Stimulated activated CD4-positive, alpha-beta T cell treated with anti-CD3 and anti-CD28 coated beads, Interleukin-15, amount 100 ng/mL, for 48 hours (primary cell): Measurements from ENCODE around the gene ASS1.
"Not testable (repeated sequence)": the region's sequence is repeated elsewhere in the genome, so short reads cannot be mapped to it uniquely, and the experiment has no call there.

Experiments
- DNase-seq, 2 donors: peaks; one replicate each; pipeline ENCODE4 v3.0.0-alpha.2; 2020; ENCODE audit warnings: low read depth in 2 of 2

The ASS1 gene

DNA sequence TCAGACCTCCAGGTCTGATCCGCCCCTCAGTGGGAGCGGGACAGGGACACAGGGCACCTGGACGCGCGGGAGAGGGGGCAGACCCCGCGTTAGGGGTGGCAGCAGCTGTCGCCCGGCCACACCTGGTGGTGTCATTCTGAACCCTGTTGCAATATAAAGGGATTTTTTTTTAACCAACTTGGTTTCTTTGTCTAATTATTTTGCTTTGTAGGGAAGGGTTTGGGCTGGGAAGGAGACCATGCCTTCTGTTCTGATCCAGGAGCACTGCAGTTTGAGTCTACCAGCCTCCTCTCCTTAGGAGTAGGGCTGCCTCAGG lies 10.9 kb upstream of the ASS1 start:
- no peak for DNase-seq

- not testable (repeated sequence) for DNase-seq
Measured at GRCh38 chr9:130434656-130435055, 10.1 kb upstream of the ASS1 start.

GRCh38 chr9:130437011-130437789 lies 7.6 kb upstream of the ASS1 start:
- DNase-seq: no peak

GRCh38 chr9:130438382-130438981 lies 6.3 kb upstream of the ASS1 start:
- DNase-seq: no peak

- DNase-seq: no peak
Measured at GRCh38 chr9:130441031-130441430, 3.7 kb upstream of the ASS1 start.

GRCh38 chr9:130442746-130443455 lies 1.9 kb upstream of the ASS1 start:
- DNase-seq: no peak

GRCh38 chr9:130443456-130443801 lies 1.3 kb upstream of the ASS1 start:
- no peak for DNase-seq

DNA sequence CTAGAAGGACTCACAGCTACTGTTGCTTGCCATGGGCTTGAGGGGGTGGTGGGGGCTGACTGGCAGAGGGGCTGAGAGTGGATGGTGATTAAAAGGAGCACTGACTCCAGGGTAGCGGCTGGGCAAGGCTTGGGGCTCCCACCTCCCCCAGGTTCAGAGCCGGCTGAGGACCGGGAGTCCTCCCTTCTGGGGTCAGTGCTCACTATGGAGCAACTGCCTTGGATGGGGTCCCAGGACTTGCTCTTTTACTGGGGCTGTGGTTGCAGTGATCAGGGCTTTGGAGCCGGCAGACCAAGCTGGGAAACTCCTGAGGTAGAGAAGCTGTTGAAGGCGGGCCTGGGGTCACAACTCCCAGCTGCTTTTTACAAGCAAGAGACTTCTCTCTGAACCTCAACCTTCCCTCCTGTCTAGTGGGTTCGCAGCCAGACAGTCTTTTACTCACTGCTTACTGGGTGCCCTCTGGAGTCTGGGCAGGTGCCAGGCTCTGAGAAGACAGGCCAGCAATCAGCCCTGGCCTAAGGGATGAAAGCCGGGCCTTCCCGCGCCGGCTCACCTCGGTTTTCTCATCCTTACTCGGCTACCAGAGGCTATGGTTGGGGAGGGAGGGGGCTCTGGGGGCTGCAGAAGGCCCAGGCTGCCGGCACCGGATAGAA lies 795 bp upstream of the ASS1 start:
- no peak for DNase-seq

DNA sequence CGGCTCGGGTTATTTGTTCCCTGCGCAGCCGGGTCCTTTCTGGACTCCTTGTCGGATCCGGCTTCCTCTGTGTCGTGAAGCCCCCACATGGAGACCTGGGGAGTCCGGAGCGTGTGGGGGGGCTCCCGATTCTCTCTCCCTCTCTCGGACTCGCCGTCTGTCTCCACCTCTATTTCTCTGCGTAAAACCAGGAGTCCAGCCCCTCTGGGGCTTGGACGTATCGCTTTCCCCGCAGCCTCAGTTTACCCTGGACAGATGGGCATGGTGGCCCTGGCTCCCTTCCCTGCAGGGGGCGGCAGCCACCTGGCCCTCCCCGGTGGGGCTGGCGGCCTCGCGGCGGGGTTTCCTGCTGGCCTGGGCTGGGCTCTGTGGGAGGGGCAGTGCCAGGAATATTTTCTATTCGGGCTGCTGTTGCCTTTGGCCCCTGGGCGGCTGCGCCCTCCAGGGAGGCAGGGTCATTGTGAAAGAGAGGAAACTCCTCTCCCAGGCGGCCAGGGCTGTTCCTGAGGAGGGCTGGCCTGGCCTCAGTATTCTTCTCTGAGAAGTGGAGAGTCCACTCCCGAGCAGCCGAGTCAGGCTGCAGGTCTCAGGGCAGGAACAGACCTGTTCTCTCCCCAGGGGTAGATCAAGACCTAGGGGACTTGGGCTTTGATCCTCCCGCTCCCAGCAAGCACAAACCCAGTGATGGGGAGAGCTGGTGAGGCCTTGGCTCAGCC lies 665 bp downstream of the ASS1 start:
- no peak for DNase-seq

GRCh38 chr9:130446101-130446861 lies 1.5 kb downstream of the ASS1 start:
- no peak for DNase-seq

GRCh38 chr9:130447193-130447816 lies 2.5 kb downstream of the ASS1 start:
- DNase-seq: no peak

DNA sequence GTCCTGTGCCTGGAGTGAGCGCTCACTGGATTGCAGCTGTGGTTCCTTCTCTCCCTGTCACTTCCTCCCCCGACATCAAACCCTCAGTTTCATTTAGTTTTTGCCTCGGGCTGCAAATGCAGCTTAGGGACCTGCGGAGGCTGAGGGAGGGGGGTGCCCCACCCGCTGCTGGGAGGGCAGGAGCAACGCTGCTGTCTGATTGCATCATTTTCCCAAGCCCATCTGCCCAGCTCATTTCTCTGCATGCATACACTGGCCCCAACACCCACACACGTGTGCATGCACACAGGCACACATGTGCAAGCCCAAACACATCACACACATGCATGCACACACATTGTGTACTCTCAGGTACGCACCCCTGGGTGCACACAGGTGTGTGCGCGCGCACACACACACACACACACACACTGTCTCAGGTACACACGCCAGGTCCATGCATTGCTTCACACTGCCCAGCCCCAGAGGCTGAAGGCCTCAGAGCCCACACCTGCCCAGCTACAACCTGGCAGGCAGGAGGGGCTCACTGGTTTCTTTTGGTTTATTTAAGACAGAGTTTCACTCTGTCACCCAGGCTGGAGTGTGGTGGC lies 3.4 kb downstream of the ASS1 start:
- DNase-seq: no peak

- no peak for DNase-seq
Measured at GRCh38 chr9:130448771-130449603, 4.2 kb downstream of the ASS1 start.

- DNase-seq: no peak
Measured at GRCh38 chr9:130450344-130451003, 5.7 kb downstream of the ASS1 start.

DNA sequence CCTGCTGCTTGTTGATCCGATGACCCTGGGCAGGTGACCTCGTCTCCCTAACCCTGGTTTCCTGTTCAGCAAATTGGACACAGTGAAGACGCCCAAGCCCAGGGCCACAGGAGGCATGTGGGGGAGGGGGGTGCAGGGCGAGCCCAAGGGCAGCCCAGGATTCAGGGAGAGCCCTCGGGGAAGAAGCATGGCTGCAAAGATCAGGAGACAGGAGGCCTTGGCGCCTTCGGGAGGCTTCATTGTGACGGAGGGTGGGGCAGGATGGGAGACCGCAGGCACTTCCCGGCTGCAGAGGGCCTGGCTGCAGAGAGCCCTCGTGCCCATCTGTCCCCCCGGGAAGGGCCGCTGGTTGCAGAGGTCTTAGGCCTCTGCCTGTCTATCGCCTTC lies 6.2 kb downstream of the ASS1 start:
- no peak for DNase-seq

GRCh38 chr9:130451509-130452388 lies 7.0 kb downstream of the ASS1 start:
- no peak for DNase-seq

DNA sequence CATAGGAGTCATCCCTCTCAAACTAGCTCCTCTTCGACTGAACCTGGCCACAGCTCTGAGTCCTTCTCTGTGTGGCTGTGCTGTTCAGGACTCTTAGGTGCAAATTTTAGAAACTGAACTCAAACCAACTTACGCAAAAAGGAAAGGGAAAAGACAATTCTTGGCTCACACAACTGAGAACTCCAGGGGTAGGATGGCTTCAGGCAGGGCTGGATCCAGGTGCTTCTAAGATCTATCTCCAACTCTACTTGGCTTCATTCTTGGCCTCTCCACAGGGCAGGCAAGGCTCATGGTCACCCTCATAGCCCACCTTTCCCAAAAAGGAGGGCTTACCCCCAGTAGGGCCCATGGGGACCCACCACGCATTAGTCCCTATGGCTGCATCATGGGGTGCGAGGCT lies 8.1 kb downstream of the ASS1 start:
- no peak for DNase-seq

GRCh38 chr9:130453487-130453886 lies 8.7 kb downstream of the ASS1 start:
- no peak for DNase-seq
